SK-N-SH (cell line): ENCODE measurements around the gene NEK6.

Experiments
- ELF1 ChIP-seq: IDR thresholded peaks from 2 replicates; pipeline ENCODE4 v1.4.0; 2012
- GATA2 ChIP-seq: sonication (generic); formaldehyde crosslinking; IDR thresholded peaks from 2 replicates; pipeline ENCODE4 v1.5.0; 2020; ENCODE audit warnings: mild to moderate bottlenecking, missing genetic modification reagents
- MEF2A ChIP-seq: IDR thresholded peaks from 2 replicates; pipeline ENCODE4 v1.4.0; 2012; ENCODE audit warnings: low read depth, borderline replicate concordance
- MXI1 ChIP-seq: IDR thresholded peaks from 2 replicates; pipeline ENCODE4 v1.6.1; 2012; ENCODE audit warnings: mild to moderate bottlenecking, low read depth, low read length, improper control_type of control experiment
- RAD21 ChIP-seq: IDR thresholded peaks from 2 replicates; pipeline ENCODE4 v1.6.1; 2012; ENCODE audit warnings: mild to moderate bottlenecking, low read length
- REST ChIP-seq: IDR thresholded peaks from 2 replicates; pipeline ENCODE4 v1.6.1; 2012; ENCODE audit warnings: mild to moderate bottlenecking, low read depth, low read length, moderate library complexity
- TF ChIP-seq, protein P1 (sequence below): fragments of 200-600 bp; sonication (generic); IDR thresholded peaks from 2 replicates; pipeline ENCODE4 v1.6.1; 2017; ENCODE audit warnings: antibody characterized with exemption, mild to moderate bottlenecking, moderate library complexity
- TF ChIP-seq, protein P2 (sequence below): fragments of 150-350 bp; IDR thresholded peaks from 2 replicates; pipeline ENCODE4 v1.6.1; 2017; ENCODE audit warnings: antibody characterized with exemption, low read length, low read depth, borderline replicate concordance

DNA sequence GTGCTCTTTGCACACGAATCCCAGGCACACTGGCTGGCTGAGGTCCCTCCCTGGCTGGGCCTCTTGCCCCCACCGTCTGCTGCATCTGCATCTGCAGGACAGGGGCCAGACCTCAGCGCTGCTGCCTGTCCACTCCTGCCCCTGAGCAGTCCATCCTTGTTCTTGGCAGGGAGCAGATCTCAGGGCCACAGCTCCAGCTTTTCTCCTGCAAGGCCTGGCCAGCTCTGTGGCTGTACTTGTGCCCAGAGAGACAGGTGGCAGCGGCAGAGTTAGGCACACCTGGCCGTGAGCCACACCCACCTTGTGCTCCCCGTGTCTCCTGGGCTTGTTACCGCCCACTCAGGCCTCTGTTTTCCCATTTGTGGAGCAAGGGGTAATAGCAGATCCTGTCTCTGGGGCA lies 13.9 kb downstream of the NEK6 start:
- TF ChIP-seq MEF2A (no peak), ELF1 (no peak), REST (no peak), MXI1 (no peak), RAD21 (no peak), GATA2 (CRISPR knock-in tag) (no peak)
- TF ChIP-seq, protein P1, sequence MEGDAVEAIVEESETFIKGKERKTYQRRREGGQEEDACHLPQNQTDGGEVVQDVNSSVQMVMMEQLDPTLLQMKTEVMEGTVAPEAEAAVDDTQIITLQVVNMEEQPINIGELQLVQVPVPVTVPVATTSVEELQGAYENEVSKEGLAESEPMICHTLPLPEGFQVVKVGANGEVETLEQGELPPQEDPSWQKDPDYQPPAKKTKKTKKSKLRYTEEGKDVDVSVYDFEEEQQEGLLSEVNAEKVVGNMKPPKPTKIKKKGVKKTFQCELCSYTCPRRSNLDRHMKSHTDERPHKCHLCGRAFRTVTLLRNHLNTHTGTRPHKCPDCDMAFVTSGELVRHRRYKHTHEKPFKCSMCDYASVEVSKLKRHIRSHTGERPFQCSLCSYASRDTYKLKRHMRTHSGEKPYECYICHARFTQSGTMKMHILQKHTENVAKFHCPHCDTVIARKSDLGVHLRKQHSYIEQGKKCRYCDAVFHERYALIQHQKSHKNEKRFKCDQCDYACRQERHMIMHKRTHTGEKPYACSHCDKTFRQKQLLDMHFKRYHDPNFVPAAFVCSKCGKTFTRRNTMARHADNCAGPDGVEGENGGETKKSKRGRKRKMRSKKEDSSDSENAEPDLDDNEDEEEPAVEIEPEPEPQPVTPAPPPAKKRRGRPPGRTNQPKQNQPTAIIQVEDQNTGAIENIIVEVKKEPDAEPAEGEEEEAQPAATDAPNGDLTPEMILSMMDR = no peak
- TF ChIP-seq, protein P2, sequence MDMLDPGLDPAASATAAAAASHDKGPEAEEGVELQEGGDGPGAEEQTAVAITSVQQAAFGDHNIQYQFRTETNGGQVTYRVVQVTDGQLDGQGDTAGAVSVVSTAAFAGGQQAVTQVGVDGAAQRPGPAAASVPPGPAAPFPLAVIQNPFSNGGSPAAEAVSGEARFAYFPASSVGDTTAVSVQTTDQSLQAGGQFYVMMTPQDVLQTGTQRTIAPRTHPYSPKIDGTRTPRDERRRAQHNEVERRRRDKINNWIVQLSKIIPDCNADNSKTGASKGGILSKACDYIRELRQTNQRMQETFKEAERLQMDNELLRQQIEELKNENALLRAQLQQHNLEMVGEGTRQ = no peak
